ENCODE measurements around the gene CREG2. TPM values are rescaled to one million over a fixed set of nuclear protein-coding genes. Genes with fewer than 3 reads are reported as not detected.

Gene CREG2
- total RNA-seq (2014; rRNA removed; shearing (Covaris generic)) = not detected in 2 replicates

GRCh38 chr2:101387151-101387834, at the start of gene CREG2:
CREG2 (minus strand) TSS chr2:101387503; CDS start chr2:101387457, 46 bp downstream.
- DNase-seq (ENCODE audit: low spot score) = peak; percentile 49

GRCh38 chr2:101435001-101435862, 47.9 kb upstream of the CREG2 start:
- no peak for DNase-seq (ENCODE audit: low spot score)

- no peak for DNase-seq (ENCODE audit: low spot score)
These were observed 46.2 kb upstream of the CREG2 start for GRCh38 chr2:101433465-101433864.

GRCh38 chr2:101432411-101433181, 45.3 kb upstream of the CREG2 start:
- no peak for DNase-seq (ENCODE audit: low spot score)

- no peak for DNase-seq (ENCODE audit: low spot score)
These were observed 44.2 kb upstream of the CREG2 start for GRCh38 chr2:101431486-101431885.

GRCh38 chr2:101430156-101430555, 42.9 kb upstream of the CREG2 start:
- no peak for DNase-seq (ENCODE audit: low spot score)

- DNase-seq (ENCODE audit: low spot score) = no peak
These were observed 42.1 kb upstream of the CREG2 start for GRCh38 chr2:101429453-101429852.

GRCh38 chr2:101428422-101429176, 41.3 kb upstream of the CREG2 start:
- DNase-seq (ENCODE audit: low spot score) = no peak

GRCh38 chr2:101427743-101428142, 40.4 kb upstream of the CREG2 start:
- DNase-seq (ENCODE audit: low spot score) = no peak

- DNase-seq (ENCODE audit: low spot score) = no peak
These were observed 39.9 kb upstream of the CREG2 start for GRCh38 chr2:101427240-101427639.

- DNase-seq (ENCODE audit: low spot score) = no peak
These were observed 39.5 kb upstream of the CREG2 start for GRCh38 chr2:101426822-101427221.

GRCh38 chr2:101420623-101421022, 33.3 kb upstream of the CREG2 start:
- no peak for DNase-seq (ENCODE audit: low spot score)

- peak; percentile 81 for DNase-seq (ENCODE audit: low spot score)
These were observed 31.9 kb upstream of the CREG2 start for GRCh38 chr2:101419096-101419663.

- DNase-seq (ENCODE audit: low spot score) = no peak
These were observed 31.3 kb upstream of the CREG2 start for GRCh38 chr2:101418460-101419095.

- DNase-seq (ENCODE audit: low spot score) = no peak
These were observed 29.3 kb upstream of the CREG2 start for GRCh38 chr2:101416609-101417008.

- no peak for DNase-seq (ENCODE audit: low spot score)
These were observed 28.6 kb upstream of the CREG2 start for GRCh38 chr2:101415884-101416283.

- no peak for DNase-seq (ENCODE audit: low spot score)
These were observed 27.9 kb upstream of the CREG2 start for GRCh38 chr2:101415220-101415619.

- no peak for DNase-seq (ENCODE audit: low spot score)
These were observed 24.9 kb upstream of the CREG2 start for GRCh38 chr2:101412092-101412694.

- no peak for DNase-seq (ENCODE audit: low spot score)
These were observed 23.4 kb upstream of the CREG2 start for GRCh38 chr2:101410746-101411145.

GRCh38 chr2:101410114-101410513, 22.8 kb upstream of the CREG2 start:
- DNase-seq (ENCODE audit: low spot score) = no peak
